Esophagus mucosa (tissue), 1 donor: ENCODE results near the gene CTNND2. TPM values are rescaled to one million over a fixed set of nuclear protein-coding genes. Genes with fewer than 3 reads are reported as not detected.
"Not testable (repeated sequence)": the region's sequence is repeated elsewhere in the genome, so short reads cannot be mapped to it uniquely, and the experiment has no call there.

Experiments
- ATAC-seq: fragments of 200-7000 bp; cut with Tn5 transposase; one replicate; pipeline ENCODE4 v1.9.1; 2020
- total RNA-seq: library from RNA; stranded (reverse); gene quantifications from one replicate; pipeline ENCODE4 v1.2.4, GENCODE V29; 2023
- donor health status: DM: yes; HTN: yes; CAD: no.

CTNND2 gene
- total RNA-seq, 1 donor from 2014 or later: not detected

GRCh38 chr5:11009576-11009975 lies 894.7 kb downstream of the CTNND2 start:
- ATAC-seq: no peak

DNA sequence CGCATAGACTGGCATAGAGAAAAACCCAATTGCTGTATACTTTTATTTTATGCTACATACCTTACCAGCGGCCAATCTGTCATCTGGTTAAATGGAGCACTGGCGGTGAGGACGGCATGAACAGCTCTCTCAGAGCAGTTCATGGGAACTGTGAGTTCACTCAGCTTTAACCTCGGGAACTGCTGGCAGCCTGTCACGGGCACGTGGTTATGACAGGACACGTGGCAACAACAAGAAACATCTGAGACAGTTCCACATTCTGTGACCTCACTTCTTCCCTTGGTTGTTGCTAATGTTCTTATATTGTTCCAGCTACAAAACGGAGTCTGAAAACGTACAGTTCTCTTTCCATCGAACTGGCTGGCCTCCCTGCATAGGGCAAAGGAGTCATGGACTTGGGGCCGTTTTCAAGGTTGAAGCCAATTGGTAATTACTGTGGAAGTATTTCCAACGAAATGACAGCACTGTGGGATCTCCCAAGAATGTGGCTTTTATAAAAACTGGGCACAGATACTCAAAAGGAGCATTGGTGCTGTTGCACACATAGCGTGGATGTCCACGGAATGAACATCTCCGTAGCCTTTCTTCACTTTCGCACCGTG lies 896.9 kb downstream of the CTNND2 start:
- no peak for ATAC-seq

DNA sequence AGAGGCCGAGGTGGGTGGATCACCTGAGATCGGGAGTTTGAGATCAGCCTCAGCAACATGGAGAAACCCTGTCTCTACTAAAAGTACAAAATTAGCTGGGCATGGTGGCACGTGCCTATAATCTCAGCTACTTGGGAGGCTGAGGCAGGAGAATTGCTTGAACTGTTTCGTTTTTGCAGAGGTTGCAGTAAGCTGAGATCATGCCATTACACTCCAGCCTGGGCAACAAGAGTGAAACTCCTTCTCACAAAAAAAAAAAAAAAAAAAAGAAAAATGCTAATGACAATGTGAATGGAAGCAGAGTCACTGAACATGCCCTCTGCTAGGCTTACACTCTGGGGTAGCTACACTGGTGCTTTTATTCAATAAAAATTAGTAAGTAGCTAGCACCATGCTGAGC lies 899.7 kb downstream of the CTNND2 start:
- ATAC-seq: not testable (repeated sequence)

DNA sequence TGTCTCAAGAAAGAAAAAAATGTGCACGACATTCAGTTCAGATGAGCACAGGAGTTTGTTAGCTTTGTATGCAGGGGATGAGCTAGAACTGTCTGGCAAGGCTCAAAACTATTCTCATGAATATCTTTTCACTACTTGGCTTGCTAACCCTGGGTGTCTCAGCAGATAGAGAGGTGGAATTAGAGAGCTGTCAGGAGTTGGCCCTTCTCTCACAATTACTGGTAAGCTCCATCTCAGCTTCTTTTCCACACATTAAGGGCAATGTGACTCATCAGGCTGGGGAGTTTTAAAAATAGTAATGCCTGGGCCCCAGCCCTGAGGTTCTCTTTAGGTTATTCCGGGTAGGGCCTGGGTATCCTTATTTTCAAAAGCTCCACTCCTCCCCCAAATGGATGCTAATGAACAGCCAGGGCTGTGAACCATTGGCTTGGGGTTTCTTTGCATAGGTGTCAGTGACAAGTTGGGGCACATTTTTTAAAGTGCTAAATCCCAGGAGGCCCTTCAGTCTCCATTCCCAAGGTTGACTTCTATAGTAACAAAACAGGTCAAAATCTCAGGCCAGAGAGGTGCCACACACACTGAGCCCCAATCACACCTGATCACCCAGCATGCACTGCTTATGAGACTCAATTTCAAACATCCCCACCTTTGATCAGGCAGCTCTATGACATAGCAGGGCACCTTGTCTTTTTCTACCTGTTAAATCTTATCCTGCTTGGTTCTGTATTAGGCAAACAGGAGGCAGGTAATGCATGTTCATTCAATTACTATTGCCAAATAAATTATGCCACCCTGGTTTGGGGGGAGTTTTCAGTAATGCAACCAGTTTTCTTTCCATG lies 903.5 kb downstream of the CTNND2 start:
- ATAC-seq: no peak

GRCh38 chr5:10999714-11000113 lies 904.5 kb downstream of the CTNND2 start:
- ATAC-seq: no peak

GRCh38 chr5:10995891-10996290 lies 908.4 kb downstream of the CTNND2 start:
- ATAC-seq: no peak

DNA sequence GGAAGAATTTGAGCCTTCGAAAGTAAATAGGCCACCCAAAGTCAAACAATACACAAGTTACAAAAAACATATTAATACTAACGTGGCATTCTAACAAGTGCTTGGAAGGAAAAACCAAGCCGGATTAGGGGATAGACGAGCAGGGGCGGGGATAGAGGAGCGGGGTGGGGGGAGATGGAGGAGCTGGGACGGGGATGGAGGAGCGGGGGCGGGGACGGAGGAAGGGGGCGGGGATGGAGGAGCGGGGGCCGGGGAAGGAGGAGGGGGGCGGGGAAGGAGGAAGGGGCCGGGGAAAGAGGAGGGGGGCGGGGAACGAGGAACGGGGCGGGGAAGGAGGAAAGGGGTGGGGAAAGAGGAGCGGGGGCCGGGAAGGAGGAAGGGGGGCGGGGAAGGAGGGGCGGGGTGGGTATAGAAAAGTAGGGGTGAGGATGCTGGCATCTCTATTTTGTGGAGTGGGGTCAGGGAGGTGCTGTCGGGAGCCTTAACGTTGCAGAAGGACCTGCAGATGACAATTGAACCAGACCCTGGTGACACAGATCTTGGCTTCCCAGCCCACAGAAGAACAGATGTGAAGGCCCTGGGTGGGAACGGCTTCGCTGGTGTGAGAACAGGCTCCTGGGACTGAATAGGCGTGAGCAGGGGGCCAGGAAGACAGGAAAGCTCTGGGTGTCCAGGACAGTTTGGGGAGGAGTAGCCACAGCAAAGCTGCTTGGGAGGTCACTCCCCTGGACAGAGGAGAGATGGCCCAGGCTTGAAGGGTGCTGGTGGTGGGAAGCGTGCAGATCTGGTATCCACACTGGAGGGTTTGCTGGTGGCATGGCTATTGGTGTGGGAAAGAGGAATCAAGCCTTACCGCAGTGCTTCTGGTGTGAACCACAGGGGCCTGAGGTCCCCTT lies 909.9 kb downstream of the CTNND2 start:
- no peak for ATAC-seq

DNA sequence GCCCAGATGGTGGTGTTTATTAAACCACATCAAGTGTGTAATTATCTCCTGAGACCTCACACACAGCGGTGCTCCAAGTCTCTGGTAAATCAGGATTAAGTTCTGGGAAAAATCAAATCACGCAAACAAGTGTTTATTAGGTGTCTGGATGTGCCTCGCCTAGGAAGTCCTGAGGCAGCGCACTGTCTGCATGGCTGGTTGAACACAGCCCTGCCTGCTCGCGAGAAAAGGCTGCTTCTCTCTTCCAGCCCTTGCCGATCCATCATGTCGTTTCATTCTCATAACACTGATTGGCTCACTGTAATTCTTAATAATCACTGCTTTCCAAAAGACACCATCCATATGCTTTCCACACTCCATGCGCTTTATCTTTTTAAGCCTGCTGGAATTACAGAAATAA lies 913.6 kb downstream of the CTNND2 start:
- ATAC-seq: no peak

- no peak for ATAC-seq
Measured at GRCh38 chr5:10989577-10990263, 914.5 kb downstream of the CTNND2 start.

- ATAC-seq: no peak
Measured at GRCh38 chr5:10988622-10989021, 915.6 kb downstream of the CTNND2 start.

- peak; percentile 57 for ATAC-seq
Measured at GRCh38 chr5:10987925-10988504, 916.2 kb downstream of the CTNND2 start.

DNA sequence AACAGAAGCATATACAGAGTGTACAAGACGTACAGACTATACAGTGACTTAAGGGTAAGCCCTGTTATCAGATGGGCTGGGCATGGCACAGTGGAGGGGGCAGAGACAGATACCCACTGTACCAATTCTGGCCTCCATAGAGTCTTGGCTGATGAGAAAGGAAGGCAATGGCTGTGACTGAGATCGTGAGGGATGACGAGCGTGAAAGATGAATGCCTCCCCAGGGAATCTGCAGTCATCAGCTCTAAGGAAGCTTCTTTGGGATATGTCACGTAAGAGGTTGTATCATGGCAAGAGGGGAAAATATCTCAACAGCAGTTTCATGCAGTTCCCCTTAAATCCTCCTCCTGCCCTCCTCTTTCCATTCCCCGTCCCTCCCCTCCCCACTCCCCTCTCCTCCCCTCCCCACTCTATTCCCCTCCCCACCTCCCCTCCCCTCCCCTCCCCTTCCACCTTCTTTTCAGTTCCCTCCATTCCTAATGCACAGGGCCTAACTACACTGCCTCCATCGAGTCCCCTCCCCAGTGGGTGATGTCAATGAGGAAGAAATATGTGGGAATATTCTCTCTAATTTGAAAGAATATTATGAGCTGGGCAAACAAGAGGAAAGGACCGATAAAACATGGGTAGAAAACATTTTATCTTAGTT lies 916.8 kb downstream of the CTNND2 start:
- no peak for ATAC-seq

DNA sequence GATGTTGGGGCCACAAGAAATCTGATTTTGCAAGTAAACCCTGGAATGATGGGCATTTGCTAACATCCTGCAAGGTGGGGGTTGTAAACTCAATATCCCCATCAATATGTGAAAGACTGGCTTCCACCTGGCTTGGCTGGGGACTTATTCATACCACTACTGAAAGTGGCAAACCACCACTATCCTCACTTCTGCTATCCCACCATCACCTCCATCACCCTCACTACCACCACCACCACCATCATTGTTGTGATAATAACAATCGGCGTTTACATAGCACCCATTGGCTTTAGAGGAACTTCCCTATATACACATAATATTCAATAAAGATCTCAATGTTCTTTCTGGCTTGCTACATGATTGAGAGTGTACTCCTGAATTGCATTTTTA lies 918.5 kb downstream of the CTNND2 start:
- ATAC-seq: no peak

DNA sequence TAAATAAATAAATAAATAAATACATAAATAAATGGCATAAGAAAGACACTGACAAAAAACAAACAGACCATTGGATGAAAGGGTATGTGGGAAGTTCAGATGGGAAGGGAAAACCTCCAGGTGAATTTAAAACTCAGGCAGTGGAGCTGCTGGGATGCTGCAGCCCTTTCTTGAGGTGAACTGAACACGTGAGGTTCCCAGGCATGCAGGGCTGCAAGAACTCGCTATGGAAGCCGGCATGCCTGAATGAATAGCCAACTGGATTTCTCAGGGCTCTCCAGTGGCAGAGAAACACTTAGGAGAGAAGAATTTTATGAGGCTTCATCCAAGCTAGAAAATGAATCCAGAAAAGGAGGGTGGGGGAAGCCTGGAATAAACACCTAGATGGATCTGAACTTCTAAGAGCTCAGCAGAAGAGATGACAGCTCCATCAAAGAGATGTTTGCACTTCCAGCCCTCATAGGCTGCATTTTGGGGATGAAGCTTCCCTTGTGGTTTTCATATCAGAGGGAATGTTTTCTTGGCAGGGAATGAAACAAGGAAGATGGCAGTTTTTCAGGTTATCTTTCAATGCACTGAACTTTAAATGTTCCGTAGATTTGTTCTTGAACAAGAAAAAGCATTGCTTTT lies 919.0 kb downstream of the CTNND2 start:
- ATAC-seq: no peak

DNA sequence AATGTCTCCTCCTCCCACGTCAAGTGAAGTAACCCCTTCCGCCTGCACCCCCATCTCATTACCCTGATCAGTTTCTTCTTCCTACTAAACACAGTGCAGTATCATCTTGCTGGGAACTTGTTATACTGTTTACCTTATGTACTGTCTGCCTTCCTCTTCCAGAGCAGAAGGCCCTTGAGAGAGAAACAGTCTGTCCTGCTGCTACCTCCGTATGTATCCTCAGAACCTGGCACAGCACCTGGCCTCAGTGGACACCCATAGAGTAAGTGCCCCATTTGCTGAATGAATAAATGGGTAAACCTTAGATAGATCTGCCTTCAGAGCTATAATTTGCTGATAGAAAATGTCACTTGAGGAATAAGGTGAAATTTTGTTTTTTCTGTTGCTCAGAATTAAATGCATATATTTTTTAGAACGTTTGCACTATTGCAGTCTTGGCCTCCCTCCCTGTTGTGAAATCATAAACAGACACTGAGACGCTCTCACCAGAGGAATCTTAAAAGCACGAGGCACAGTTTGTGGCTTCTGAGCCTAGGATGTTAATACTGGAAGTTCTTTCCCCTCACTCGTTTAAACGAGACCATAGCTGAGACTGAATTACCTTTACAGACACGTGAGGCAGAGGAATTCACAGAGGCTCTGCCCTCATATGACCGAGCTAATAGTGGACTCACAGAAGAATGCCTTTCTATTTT lies 920.1 kb downstream of the CTNND2 start:
- ATAC-seq: no peak

DNA sequence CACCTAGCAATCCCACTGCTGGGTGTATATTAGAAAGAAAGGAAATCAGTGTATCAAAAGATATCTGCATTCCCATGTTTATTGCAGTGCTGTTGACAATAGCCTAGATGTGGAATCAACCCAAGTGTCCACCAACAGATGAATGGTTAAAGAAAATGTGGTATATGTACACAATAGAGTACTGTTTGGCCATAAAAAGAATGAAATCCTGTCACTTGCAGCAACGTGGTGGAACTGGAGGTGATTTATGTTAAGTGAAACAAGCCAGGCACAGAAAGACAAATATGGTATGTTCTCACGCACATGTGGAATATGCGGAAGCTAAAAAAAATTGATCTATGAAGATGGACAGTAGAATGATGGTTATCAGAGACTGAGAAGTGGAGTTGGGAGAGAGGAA lies 921.6 kb downstream of the CTNND2 start:
- no peak for ATAC-seq

- no peak for ATAC-seq
Measured at GRCh38 chr5:10981932-10982331, 922.3 kb downstream of the CTNND2 start.

- ATAC-seq: no peak
Measured at GRCh38 chr5:10977011-10977410, 927.2 kb downstream of the CTNND2 start.

- ATAC-seq: no peak
Measured at GRCh38 chr5:10975945-10976344, 928.3 kb downstream of the CTNND2 start.

DNA sequence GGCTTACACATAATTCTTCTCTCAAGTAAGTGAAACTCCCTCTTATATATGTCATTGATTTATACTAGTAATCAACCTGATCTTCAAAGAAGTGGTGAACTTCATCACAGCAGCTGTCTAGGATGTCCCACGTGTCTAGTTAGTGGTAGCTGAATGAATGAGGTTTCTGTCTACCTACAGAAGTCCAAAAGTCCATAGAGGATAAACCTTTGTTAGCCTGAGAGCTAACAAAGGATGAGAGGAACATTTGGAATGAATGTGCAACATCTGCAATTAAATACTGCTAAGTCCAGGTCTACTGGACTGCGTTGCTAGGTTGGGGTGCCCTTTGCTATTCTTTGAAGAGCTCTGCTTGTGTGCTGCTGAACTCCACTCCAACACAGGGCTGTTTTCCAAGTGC lies 929.4 kb downstream of the CTNND2 start:
- no peak for ATAC-seq

DNA sequence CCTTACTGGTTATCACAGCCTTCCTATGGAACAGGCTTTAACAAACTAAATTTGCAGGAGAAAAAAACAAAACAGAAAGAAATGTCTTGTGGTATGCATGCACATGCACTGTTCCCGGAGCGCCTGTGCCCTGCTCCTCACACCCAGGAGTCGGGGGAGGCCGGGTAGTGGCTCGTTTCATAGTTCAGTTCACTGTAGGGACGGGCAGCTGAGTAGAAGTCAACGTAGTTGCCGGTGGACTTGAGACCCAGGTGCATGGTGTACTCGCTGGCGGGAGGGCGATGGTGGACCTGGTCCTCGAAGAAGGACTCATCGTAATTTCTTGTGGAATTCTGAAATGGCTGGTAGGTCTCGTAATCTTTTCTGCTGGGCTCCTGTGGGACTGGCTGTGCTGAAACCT lies 930.9 kb downstream of the CTNND2 start:
- ATAC-seq: no peak
